Ovary (tissue), 3 donors: Measurements from ENCODE around the gene LANCL2.

Experiments
- CTCF ChIP-seq, 3 donors: fragments of 450-650 bp in 2 of 3; fragments of 200-600 bp in 1 of 3; IDR thresholded peaks; one replicate each; pipeline versions ENCODE4 v1.5.1 to v1.8.0; 2016 to 2022; ENCODE audit warnings: antibody characterized with exemption in 3 of 3, mild to moderate bottlenecking in 1 of 3
- EP300 ChIP-seq: sonication (generic); formaldehyde crosslinking; IDR thresholded peaks from one replicate; pipeline ENCODE4 v1.6.1; 2017; ENCODE audit warnings: antibody characterized with exemption
- POLR2A ChIP-seq: fragments of 450-650 bp; IDR thresholded peaks from one replicate; pipeline ENCODE4 v1.6.1; 2017; ENCODE audit warnings: antibody characterized with exemption, mild to moderate bottlenecking, moderate library complexity
- donor health status: DM: no; HTN: no; CAD: no.

GRCh38 chr7:55386541-55386940, 21.4 kb downstream of the LANCL2 start:
- no peak for TF ChIP-seq CTCF (IDR thresholded peaks at IDR 0.05)
- no peak for TF ChIP-seq POLR2A
- TF ChIP-seq EP300 = no peak
